ENCODE measurements around the gene CRPPA.

- TF ChIP-seq CTCF (IDR thresholded peaks at IDR 0.05; ENCODE audit: insufficient read depth, low read depth, low read length) (no peak), EZH2 (IDR thresholded peaks at IDR 0.05; ENCODE audit: insufficient read depth, low read length) (no peak)
These were observed 6.8 kb upstream of the CRPPA start for GRCh38 chr7:16428182-16428581.
